ENCODE measurements around the gene SETD3. TPM values are rescaled to one million over a fixed set of nuclear protein-coding genes. Genes with fewer than 3 reads are reported as not detected.

The SETD3 gene
- total RNA-seq, 1 donor from 2014 or later, result 62.8 TPM

DNA sequence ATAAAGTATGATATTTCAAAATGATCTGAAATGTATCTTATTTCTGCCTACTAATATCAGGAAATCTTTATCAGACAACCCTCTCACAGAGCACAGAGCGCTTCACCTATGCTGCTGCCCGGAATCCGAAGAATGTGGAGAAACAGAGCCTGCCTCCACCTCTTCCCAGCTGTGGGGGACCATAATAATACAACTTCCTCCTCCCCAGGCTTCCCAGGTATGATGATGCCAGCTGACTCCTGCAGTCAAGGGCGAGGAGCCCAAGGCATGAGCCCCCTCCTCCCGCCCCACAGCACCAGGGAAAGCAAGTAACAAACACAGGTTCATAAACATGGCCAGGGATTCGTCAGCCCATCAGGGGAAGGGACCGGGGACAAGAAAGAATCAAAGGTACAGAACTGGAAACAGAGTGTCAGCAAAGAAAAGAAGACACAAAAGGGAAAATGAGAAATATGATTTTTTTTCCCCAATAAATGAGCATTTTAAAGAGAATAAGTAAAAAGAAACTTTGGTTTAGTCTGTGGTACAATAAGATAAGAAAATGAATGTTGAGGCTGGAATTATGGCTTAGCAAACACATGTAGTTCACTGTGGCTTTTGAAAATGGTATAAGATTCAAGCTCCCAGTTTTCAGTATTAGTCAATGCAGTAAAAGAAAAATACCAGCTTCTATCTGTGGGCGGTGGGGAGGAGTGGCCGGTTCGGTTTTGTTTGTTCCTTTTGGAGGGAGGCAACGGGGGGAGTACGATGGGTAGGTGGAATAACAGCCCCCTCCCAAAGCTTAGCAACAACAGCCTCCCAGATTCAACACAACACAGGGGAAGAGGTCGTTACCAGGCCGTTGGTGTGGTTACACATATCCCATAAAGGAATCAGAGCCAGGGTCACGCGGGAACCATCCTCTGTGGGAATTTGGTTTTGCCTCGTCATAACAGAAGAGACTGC, 68.3 kb downstream of the SETD3 start:
- peak overlapping the region; percentile 89 for H3K27ac Mint-ChIP-seq (ENCODE audit: unreplicated experiment)
- no peak for TF ChIP-seq EZH2 (IDR thresholded peaks at IDR 0.05; ENCODE audit: insufficient read depth, low read length)
- TF ChIP-seq, protein P1, sequence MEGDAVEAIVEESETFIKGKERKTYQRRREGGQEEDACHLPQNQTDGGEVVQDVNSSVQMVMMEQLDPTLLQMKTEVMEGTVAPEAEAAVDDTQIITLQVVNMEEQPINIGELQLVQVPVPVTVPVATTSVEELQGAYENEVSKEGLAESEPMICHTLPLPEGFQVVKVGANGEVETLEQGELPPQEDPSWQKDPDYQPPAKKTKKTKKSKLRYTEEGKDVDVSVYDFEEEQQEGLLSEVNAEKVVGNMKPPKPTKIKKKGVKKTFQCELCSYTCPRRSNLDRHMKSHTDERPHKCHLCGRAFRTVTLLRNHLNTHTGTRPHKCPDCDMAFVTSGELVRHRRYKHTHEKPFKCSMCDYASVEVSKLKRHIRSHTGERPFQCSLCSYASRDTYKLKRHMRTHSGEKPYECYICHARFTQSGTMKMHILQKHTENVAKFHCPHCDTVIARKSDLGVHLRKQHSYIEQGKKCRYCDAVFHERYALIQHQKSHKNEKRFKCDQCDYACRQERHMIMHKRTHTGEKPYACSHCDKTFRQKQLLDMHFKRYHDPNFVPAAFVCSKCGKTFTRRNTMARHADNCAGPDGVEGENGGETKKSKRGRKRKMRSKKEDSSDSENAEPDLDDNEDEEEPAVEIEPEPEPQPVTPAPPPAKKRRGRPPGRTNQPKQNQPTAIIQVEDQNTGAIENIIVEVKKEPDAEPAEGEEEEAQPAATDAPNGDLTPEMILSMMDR (IDR thresholded peaks at IDR 0.05; ENCODE audit: insufficient read depth, low read depth, low read length), result no peak
- DNase-seq (ENCODE audit: low read depth) (peak; percentile 66), FAIRE-seq (no peak)
- Histone ChIP-seq H3K9me3 (ENCODE audit: insufficient read depth, low read depth, low read length) (no peaks in the 10 kb centered on the region), H3K79me2 (ENCODE audit: insufficient read depth, low read length) (no peaks in the 10 kb centered on the region), H3K9ac (ENCODE audit: low read length) (peak overlapping the region; percentile 67), H3K4me3 (ENCODE audit: insufficient read depth, low read depth, low read length) (no peak overlapping the region), H3K27ac (ENCODE audit: low read depth, low read length) (peak overlapping the region; percentile 43), H2AFZ (ENCODE audit: low read depth, low read length) (no peak overlapping the region), H3K4me1 (ENCODE audit: insufficient read depth, low read length) (peaks cover 6% of the 10 kb centered on the region), H3K27me3 (ENCODE audit: insufficient read depth, low read length) (no peaks in the 10 kb centered on the region), H3K36me3 (ENCODE audit: insufficient read depth, low read length) (no peaks in the 10 kb centered on the region), H4K20me1 (ENCODE audit: insufficient read depth, low read length) (peaks cover 6% of the 10 kb centered on the region), H3K4me2 (ENCODE audit: low read length) (peak overlapping the region; percentile 58)
- no peaks in the 10 kb centered on the region for H3K27me3 Mint-ChIP-seq (ENCODE audit: low read depth, unreplicated experiment)
- H3K36me3 Mint-ChIP-seq (ENCODE audit: low read depth, unreplicated experiment), result no peaks in the 10 kb centered on the region
- H3K9me3 Mint-ChIP-seq (ENCODE audit: unreplicated experiment), result no peaks in the 10 kb centered on the region
- peaks cover 34% of the 10 kb centered on the region for H3K4me1 Mint-ChIP-seq (ENCODE audit: low read depth, unreplicated experiment)
- H3K4me3 Mint-ChIP-seq (ENCODE audit: unreplicated experiment), result peak overlapping the region; percentile 23

DNA sequence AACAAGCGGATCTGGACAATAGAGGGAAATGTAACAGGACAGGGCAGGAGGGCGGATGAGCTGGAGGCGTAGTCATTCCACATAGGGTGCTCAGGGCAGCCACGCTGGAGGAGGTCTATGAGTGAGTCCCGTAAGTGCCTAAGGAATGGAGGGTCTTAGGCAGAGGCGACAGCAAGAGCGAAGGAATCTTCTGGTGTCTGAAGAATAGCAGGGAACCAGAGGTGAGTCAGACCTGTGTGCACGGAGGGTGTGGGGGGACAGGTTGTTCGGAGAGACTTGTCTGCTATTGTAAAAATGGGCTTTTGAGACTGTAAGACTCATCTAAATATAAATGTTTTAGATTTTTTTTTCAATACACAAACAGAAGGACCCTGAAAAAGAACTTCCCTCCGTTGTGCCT, 70.6 kb downstream of the SETD3 start:
- no peak overlapping the region for H3K4me2 ChIP-seq (ENCODE audit: low read length)
- no peak overlapping the region for H3K27ac Mint-ChIP-seq (ENCODE audit: unreplicated experiment)

More for the DNA sequence above, 70.6 kb downstream of the SETD3 start:
- no peak overlapping the region for H3K9ac ChIP-seq (ENCODE audit: low read length)
- no peaks in the 10 kb centered on the region for H3K9me3 ChIP-seq (ENCODE audit: insufficient read depth, low read depth, low read length)
- peaks cover 6% of the 10 kb centered on the region for H3K4me1 ChIP-seq (ENCODE audit: insufficient read depth, low read length)
- TF ChIP-seq EZH2 (IDR thresholded peaks at IDR 0.05; ENCODE audit: insufficient read depth, low read length), result no peak
- TF ChIP-seq, protein P1 (IDR thresholded peaks at IDR 0.05; ENCODE audit: insufficient read depth, low read depth, low read length), result no peak
- Mint-ChIP-seq H3K9me3 (ENCODE audit: unreplicated experiment) (no peaks in the 10 kb centered on the region), H3K27me3 (ENCODE audit: low read depth, unreplicated experiment) (no peaks in the 10 kb centered on the region), H3K36me3 (ENCODE audit: low read depth, unreplicated experiment) (peaks cover 5% of the 10 kb centered on the region), H3K4me3 (ENCODE audit: unreplicated experiment) (no peak overlapping the region), H3K4me1 (ENCODE audit: low read depth, unreplicated experiment) (peaks cover 30% of the 10 kb centered on the region)
- no peak overlapping the region for H3K27ac ChIP-seq (ENCODE audit: low read depth, low read length)
- no peaks in the 10 kb centered on the region for H3K36me3 ChIP-seq (ENCODE audit: insufficient read depth, low read length)
- no peak for DNase-seq (ENCODE audit: low read depth)
- H4K20me1 ChIP-seq (ENCODE audit: insufficient read depth, low read length), result peaks cover 6% of the 10 kb centered on the region
- FAIRE-seq, result no peak
- no peaks in the 10 kb centered on the region for H3K79me2 ChIP-seq (ENCODE audit: insufficient read depth, low read length)
- H2AFZ ChIP-seq (ENCODE audit: low read depth, low read length), result no peak overlapping the region
- no peaks in the 10 kb centered on the region for H3K27me3 ChIP-seq (ENCODE audit: insufficient read depth, low read length)
- no peak overlapping the region for H3K4me3 ChIP-seq (ENCODE audit: insufficient read depth, low read depth, low read length)
